Stimulated activated CD4-positive, alpha-beta T cell treated with anti-CD3 and anti-CD28 coated beads, Interleukin-1b, Interleukin-23, amount 100 ng/mL, for 48 hours (primary cell): ENCODE measurements around the gene STEAP2.

Experiments used
- DNase-seq: peaks from one replicate; pipeline ENCODE4 v3.0.0-alpha.2; 2020

The STEAP2 gene

DNA sequence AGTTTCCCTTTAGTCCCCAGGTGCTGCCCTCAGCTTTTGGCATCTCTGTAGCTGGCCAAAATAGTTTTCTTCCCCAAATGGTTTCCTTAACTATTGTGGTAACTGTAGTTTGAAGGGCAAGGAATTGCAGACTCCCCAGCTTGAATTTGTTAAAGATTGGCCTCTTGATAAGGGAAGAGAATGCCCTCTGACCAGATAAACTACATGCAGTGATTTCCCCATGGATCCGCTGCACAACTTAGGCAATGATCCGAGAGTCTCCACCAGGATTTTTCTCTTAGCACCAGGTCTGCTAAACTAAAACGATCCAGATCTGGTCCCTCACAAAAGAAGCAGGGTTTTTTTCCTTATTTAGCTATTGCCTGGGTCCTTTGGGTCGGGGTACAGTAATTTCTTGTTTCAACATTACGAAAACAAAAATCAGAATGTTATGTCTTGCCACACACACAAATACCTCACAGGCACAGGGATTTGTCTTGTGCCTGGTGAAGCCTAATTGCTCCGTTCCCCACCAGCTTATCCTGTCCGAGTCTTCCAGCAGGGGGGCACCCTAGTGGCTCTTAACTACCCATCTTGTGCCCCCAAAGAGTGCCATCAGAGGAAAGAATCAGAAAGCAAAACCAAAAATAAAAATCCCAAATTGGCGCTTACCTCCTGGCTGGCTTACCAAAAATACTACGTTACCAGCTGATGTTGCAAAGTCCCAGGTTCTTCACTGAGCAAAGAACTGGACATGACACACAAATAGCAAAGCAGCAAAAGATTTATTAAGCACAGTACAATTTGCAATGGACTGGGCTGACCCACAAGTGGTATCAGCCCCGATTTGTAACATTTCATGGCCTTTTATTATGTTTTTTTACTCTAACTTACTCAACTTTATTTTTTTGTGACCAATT lies 16.4 kb upstream of the STEAP2 start:
- no peak for DNase-seq

DNA sequence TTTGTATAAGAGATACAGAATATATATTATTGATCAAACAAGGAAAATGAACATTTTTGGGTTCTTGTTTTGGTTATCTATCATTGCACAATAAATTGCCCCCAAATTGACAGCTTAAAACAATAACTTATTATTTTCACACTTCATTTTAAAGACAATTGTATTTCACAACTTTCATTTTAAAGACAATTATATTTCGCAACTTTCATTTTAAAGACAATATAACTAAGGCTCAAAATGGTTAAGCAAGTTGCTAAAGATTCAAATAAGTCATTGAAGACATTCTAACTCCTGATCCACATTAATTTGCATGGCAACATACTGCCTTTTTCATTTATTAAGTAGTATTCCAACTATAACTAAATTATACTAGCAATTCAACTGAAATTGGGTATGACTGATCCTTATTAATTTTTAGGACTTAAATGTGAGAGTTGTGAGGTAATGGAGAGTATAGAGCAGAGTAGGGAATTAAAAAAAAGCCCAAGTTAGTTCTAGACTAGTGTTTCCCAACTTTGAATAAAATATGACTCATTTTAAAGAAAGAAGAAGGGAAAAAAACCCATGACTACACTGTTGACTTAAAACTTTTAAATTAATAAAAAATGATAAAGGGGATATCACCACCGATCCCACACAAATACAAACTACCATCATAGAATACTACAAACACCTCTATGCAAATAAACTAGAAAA lies 9.9 kb upstream of the STEAP2 start:
- DNase-seq, result no peak

GRCh38 chr7:90207956-90208355 lies 3.6 kb upstream of the STEAP2 start:
- no peak for DNase-seq

- DNase-seq, result no peak
These were observed 1.8 kb upstream of the STEAP2 start for GRCh38 chr7:90209776-90210175.

GRCh38 chr7:90210475-90210874 lies 1.1 kb upstream of the STEAP2 start:
- no peak for DNase-seq

- DNase-seq, result no peak
These were observed 559 bp upstream of the STEAP2 start for GRCh38 chr7:90210981-90211380.

GRCh38 chr7:90212149-90212495 lies 582 bp downstream of the STEAP2 start:
- DNase-seq, result no peak

- no peak for DNase-seq
These were observed 2.0 kb downstream of the STEAP2 start for GRCh38 chr7:90213521-90213920.

DNA sequence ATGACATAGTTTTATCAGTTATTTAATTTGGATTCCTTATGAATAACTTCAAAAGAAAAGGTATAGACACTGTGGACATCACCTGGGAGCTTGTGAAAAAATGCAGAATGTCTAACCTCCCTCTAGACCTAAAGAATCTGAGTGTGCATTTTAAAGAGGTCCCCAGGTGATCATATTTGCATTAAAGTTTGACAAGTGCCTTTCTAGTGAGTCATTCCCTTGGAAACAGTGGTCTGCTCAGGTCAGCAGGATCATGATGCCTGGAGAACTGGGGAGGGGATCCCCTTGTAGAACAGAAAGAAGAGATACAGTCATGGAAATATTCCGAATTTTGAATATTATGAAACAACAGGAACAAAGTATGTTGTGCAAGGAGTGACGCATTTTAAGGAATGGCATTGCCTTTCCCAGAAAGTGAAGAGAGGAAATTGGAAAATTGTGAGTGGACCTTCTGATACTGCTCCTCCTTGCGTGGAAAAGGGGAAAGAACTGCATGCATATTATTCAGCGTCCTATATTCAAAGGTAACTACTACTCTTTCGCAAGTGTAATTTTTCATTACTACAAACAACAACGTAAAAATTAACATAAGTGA lies 4.6 kb downstream of the STEAP2 start:
- no peak for DNase-seq

DNA sequence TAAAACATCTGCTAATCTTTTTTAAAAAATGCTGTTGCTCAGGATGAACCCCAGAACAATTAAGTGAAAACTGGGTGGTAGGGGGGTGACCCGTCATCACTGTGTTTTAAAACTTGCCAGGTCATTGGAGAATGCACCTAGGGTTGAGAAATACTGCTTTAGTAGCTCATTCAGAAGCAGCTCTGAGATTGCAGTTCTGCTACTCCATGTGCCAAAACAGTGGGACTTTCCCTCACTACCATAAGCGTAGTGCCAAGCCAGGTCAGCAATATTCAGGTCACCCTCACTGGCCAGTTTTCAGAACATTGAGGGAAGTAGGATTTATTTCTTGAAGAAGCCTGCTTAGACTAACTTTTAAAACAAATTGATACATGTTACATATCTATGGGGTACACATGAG lies 5.2 kb downstream of the STEAP2 start:
- no peak for DNase-seq

GRCh38 chr7:90222390-90222789 lies 10.8 kb downstream of the STEAP2 start:
- DNase-seq, result no peak

GRCh38 chr7:90222811-90223725 lies 11.5 kb downstream of the STEAP2 start:
- DNase-seq, result no peak

- DNase-seq, result no peak
These were observed 12.7 kb downstream of the STEAP2 start for GRCh38 chr7:90224195-90224594.

- DNase-seq, result no peak
These were observed 13.6 kb downstream of the STEAP2 start for GRCh38 chr7:90225181-90225580.

DNA sequence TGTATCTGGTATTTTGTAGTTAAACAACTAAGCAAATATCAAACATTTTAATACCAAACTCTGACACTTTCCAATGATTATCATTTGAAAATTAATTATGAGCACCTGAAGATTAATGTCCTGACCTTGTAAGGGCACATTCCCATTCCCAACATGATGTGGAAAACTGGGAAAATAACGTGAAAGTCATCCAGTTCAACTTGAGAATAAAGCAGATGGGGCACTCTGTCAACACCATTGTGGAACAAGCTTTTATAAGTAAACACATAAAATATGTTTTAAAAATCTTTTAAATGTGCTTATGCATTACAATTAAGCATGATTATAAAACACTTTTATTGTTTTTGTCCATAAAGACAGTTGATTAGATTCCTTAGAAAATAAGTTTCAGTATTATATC lies 14.1 kb downstream of the STEAP2 start:
- DNase-seq, result no peak

DNA sequence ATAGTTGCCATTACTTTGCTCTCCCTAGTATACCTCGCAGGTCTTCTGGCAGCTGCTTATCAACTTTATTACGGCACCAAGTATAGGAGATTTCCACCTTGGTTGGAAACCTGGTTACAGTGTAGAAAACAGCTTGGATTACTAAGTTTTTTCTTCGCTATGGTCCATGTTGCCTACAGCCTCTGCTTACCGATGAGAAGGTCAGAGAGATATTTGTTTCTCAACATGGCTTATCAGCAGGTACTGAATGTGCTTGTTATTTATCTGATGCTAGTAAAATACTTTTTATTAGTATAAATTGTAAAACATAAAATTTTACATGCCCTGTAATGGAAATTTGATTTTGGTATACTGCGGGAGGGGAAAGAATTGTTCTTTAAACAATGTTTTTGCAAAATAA lies 15.7 kb downstream of the STEAP2 start:
- no peak for DNase-seq

DNA sequence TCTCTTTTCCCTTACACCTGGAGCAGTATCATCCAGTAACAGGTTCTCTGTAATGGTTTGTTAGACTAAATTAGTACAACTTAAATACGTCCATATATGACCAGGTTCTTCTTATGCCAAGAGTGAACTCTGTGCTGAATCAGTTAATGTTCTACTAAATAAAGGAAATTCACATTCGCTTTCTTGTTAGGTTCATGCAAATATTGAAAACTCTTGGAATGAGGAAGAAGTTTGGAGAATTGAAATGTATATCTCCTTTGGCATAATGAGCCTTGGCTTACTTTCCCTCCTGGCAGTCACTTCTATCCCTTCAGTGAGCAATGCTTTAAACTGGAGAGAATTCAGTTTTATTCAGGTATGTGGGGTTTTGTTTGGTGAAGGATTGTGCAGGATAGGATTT lies 18.1 kb downstream of the STEAP2 start:
- DNase-seq, result no peak

- no peak for DNase-seq
These were observed 19.3 kb downstream of the STEAP2 start for GRCh38 chr7:90230834-90231233.

- DNase-seq, result no peak
These were observed 19.8 kb downstream of the STEAP2 start for GRCh38 chr7:90231304-90231703.

- no peak for DNase-seq
These were observed 20.9 kb downstream of the STEAP2 start for GRCh38 chr7:90232430-90232829.

GRCh38 chr7:90233569-90233968 lies 22.0 kb downstream of the STEAP2 start:
- no peak for DNase-seq

DNA sequence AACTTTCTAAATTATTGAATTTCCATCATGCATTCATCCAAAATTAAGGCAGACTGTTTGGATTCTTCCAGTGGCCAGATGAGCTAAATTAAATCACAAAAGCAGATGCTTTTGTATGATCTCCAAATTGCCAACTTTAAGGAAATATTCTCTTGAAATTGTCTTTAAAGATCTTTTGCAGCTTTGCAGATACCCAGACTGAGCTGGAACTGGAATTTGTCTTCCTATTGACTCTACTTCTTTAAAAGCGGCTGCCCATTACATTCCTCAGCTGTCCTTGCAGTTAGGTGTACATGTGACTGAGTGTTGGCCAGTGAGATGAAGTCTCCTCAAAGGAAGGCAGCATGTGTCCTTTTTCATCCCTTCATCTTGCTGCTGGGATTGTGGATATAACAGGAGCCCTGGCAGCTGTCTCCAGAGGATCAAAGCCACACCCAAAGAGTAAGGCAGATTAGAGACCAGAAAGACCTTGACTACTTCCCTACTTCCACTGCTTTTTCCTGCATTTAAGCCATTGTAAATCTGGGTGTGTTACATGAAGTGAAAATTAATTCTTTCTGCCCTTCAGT lies 25.3 kb downstream of the STEAP2 start:
- DNase-seq, result no peak

- no peak for DNase-seq
These were observed 26.5 kb downstream of the STEAP2 start for GRCh38 chr7:90238022-90238421.
